CD14-positive monocyte (primary cell): ENCODE measurements around the gene ZNF837. TPM values are rescaled to one million over a fixed set of nuclear protein-coding genes. Genes with fewer than 3 reads are reported as not detected.
"Not testable (repeated sequence)": the region's sequence is repeated elsewhere in the genome, so short reads cannot be mapped to it uniquely, and the experiment has no call there.

Experiments
- DNase-seq, 3 donors: peaks; one replicate each; pipeline ENCODE4 v3.0.0-alpha.2; 2011 to 2022
- H2AFZ ChIP-seq: 2 replicates; pipeline ENCODE4 v1.6.0; 2012; ENCODE audit warnings: mild to moderate bottlenecking, low read depth, low read length, inconsistent platforms; ENCODE audit not compliant: insufficient read depth, poor library complexity, severe bottlenecking
- H3K27ac ChIP-seq, 2 donors: 1 replicate in 1 of 2; 2 replicates in 1 of 2; pipeline ENCODE4 v1.5.1; 2012 to 2013; ENCODE audit warnings: low read length in 2 of 2, control low read depth in 1 of 2, inconsistent platforms in 1 of 2, low read depth in 1 of 2, mild to moderate bottlenecking in 1 of 2
- H3K27me3 ChIP-seq, 2 donors: one replicate each; pipeline versions ENCODE4 v1.6.0 to v1.6.1; 2011 to 2013; ENCODE audit warnings: low read length in 2 of 2; ENCODE audit not compliant: control insufficient read depth in 2 of 2, insufficient read depth in 2 of 2
- H3K36me3 ChIP-seq, 2 donors: replicated peaks in 1 of 2; 1 replicate in 1 of 2; 2 replicates in 1 of 2; pipeline versions ENCODE4 v1.5.1 to v1.6.1; 2012 to 2013; ENCODE audit warnings: low read length in 2 of 2, control low read depth in 1 of 2, inconsistent platforms in 1 of 2, mild to moderate bottlenecking in 1 of 2; ENCODE audit not compliant: insufficient read depth in 2 of 2, control insufficient read depth in 1 of 2
- H3K4me1 ChIP-seq, 2 donors: 1 replicate in 1 of 2; 2 replicates in 1 of 2; pipeline versions ENCODE4 v1.5.1 to v1.6.1; 2012 to 2013; ENCODE audit warnings: low read length in 2 of 2, control low read depth in 1 of 2, inconsistent platforms in 1 of 2, mild to moderate bottlenecking in 1 of 2, moderate library complexity in 1 of 2; ENCODE audit not compliant: insufficient read depth in 2 of 2, control insufficient read depth in 1 of 2
- H3K4me2 ChIP-seq: replicated peaks from 2 replicates; pipeline ENCODE3; 2012; ENCODE audit warnings: low read length, moderate library complexity, mild to moderate bottlenecking; ENCODE audit not compliant: poor library complexity, severe bottlenecking; ENCODE audit errors: extremely low read depth
- H3K4me3 ChIP-seq, 3 experiments: fragments of 200-600 bp in 1 of 3; sonication (generic) in 1 of 3; replicated peaks in 1 of 3; 1 replicate in 2 of 3; 2 replicates in 1 of 3; pipeline ENCODE4 v1.5.1; 2011 to 2013; ENCODE audit warnings: low read length in 3 of 3, mild to moderate bottlenecking in 3 of 3, control low read depth in 2 of 3, low read depth in 2 of 3, inconsistent platforms in 1 of 3, moderate library complexity in 1 of 3
- H3K79me2 ChIP-seq: 2 replicates; pipeline ENCODE4 v1.6.0; 2012; ENCODE audit warnings: mild to moderate bottlenecking, control low read depth, inconsistent platforms, low read length, moderate library complexity; ENCODE audit not compliant: insufficient read depth
- H3K9ac ChIP-seq: 2 replicates; pipeline ENCODE4 v1.6.0; 2017; ENCODE audit warnings: low read length, mild to moderate bottlenecking; ENCODE audit not compliant: insufficient read depth, poor library complexity, severe bottlenecking
- H3K9me3 ChIP-seq, 2 donors: replicated peaks in 1 of 2; 1 replicate in 1 of 2; 2 replicates in 1 of 2; pipeline versions ENCODE4 v1.5.1 to v1.6.1; 2012 to 2013; ENCODE audit warnings: low read length in 2 of 2, control low read depth in 1 of 2; ENCODE audit not compliant: control insufficient read depth in 1 of 2, insufficient read depth in 1 of 2
- H4K20me1 ChIP-seq: 2 replicates; pipeline ENCODE4 v1.6.0; 2012; ENCODE audit warnings: mild to moderate bottlenecking, low read length, control low read depth, moderate library complexity; ENCODE audit not compliant: insufficient read depth
- H3K27ac Mint-ChIP-seq, 7 donors: one replicate each; pipeline ENCODE4 v1.8.0; 2020; ENCODE audit warnings: mild to moderate bottlenecking in 7 of 7, mixed read lengths in 7 of 7, moderate library complexity in 6 of 7, inconsistent platforms in 2 of 7
- H3K27me3 Mint-ChIP-seq, 3 donors: one replicate each; pipeline ENCODE4 v1.8.0; 2021 to 2022; ENCODE audit warnings: low read depth in 3 of 3, mild to moderate bottlenecking in 3 of 3, mixed read lengths in 3 of 3, moderate library complexity in 3 of 3, inconsistent platforms in 1 of 3
- H3K36me3 Mint-ChIP-seq, 2 donors: one replicate each; pipeline ENCODE4 v1.8.0; 2020; ENCODE audit warnings: mixed read lengths in 2 of 2, inconsistent platforms in 1 of 2, mild to moderate bottlenecking in 1 of 2
- H3K4me1 Mint-ChIP-seq: one replicate; pipeline ENCODE4 v1.8.0; 2020; ENCODE audit warnings: mild to moderate bottlenecking, mixed read lengths
- H3K4me3 Mint-ChIP-seq, 2 donors: one replicate each; pipeline ENCODE4 v1.8.0; 2020; ENCODE audit warnings: mild to moderate bottlenecking in 2 of 2, mixed read lengths in 2 of 2, moderate library complexity in 1 of 2
- H3K9me3 Mint-ChIP-seq, 7 donors: one replicate each; pipeline ENCODE4 v1.8.0; 2020 to 2022; ENCODE audit warnings: mixed read lengths in 7 of 7, mild to moderate bottlenecking in 6 of 7, moderate library complexity in 6 of 7, inconsistent platforms in 2 of 7
- CTCF ChIP-seq: fragments of 200-600 bp; IDR thresholded peaks from one replicate; pipeline ENCODE4 v1.8.0; 2022; ENCODE audit warnings: antibody characterized with exemption, mild to moderate bottlenecking
- WGBS: methylation state at CpG from one replicate; pipeline ENCODE4 v1.1.5; 2013; ENCODE audit warnings: missing lambda C conversion rate; ENCODE audit not compliant: insufficient coverage; 5-methylcytosine and 5-hydroxymethylcytosine counted together
- intact Hi-C, 2 donors: fragments of 100-400 bp; cut with micrococcal nuclease; formaldehyde crosslinking; loops; one replicate each; pipeline versions ENCODE4 v1.15.0 to v1.15.1; 2023
- polyA plus RNA-seq, 3 donors: library from polyadenylated mRNA; depleted of rRNA in 1 of 3; unstranded in 2 of 3; stranded (reverse) in 1 of 3; fragments of 300-500 nt in 2 of 3; fragments of >200 nt in 1 of 3; fragmentation: Illumina TruSeq in 2 of 3; gene quantifications; 1 replicate in 2 of 3; 2 replicates in 1 of 3; pipeline ENCODE4 v1.2.3, GENCODE V29; 2012 to 2021

ZNF837 gene
- polyA plus RNA-seq, 3 donors, result 0.13 to 0.72 (median 0.33) TPM

- H3K79me2 ChIP-seq, result no peaks in the 10 kb centered on the region
- H3K4me3 Mint-ChIP-seq, result peak overlapping the region; percentile 82 to 92
- H3K36me3 Mint-ChIP-seq, result peaks cover 0 to 3% of the 10 kb centered on the region in 2 donors
- WGBS, result 6% methylated on average over 23 of the region's 24 CpGs
- peaks cover 20 to 25% of the 10 kb centered on the region in 2 donors for H3K4me1 ChIP-seq
- peak overlapping the region; percentile 99 for H2AFZ ChIP-seq
- H3K9me3 Mint-ChIP-seq, result peaks cover 0 to 3% (median 0%) of the 10 kb centered on the region in 7 donors
- H3K36me3 ChIP-seq, result no peaks in the 10 kb centered on the region
- peaks cover 22% of the 10 kb centered on the region for H3K4me1 Mint-ChIP-seq
- peak overlapping the region; percentile 61 to 95 for H3K27ac ChIP-seq
- no peak for TF ChIP-seq CTCF
- H4K20me1 ChIP-seq, result no peaks in the 10 kb centered on the region
- H3K27me3 ChIP-seq, result no peaks in the 10 kb centered on the region
- peak overlapping the region; percentile 95 for H3K4me2 ChIP-seq
- H3K4me3 ChIP-seq, result peak overlapping the region; percentile 54 to 86 (median 78)
- H3K27me3 Mint-ChIP-seq, result peaks cover 0 to 2% (median 0%) of the 10 kb centered on the region in 3 donors
- peak overlapping the region; percentile 2 to 97 (median 93) for H3K27ac Mint-ChIP-seq
- no peaks in the 10 kb centered on the region for H3K9me3 ChIP-seq
- intact Hi-C loops, result loop anchor here (2.0 kb wide), 2 partner anchors 53 to 197 kb away; partner anchors contain the start of genes ZSCAN22 (in 2 of the 2) and ZNF274 (in 1 of the 2)
- DNase-seq, result no peak
- H3K9ac ChIP-seq, result peak overlapping the region; percentile 80
These were observed 681 bp downstream of the ZNF837 start for GRCh38 chr19:58380037-58380661.

DNA sequence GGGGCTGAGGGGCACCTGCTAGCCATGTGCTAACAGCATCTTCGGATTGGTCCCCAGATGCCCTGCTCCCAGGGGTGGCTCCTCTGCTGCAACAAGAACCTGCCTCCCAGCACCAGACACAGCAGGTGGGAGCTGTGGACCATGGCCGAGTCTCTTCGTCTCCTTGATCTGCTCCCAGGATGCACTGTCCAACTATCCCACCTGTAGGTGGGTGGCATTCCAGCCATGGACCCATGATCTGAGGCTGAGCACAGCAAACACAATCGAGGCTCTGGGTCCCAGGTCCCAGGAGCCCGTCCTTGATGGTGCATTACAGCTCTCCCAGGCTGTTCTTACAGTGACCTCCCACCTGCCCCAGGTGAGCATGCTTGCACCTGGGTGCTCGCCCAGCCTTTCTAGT is 1.6 kb downstream of the ZNF837 start:
- Mint-ChIP-seq H3K27ac (no peak overlapping the region), H3K36me3 (peaks cover 0 to 3% of the 10 kb centered on the region in 2 donors), H3K4me3 (no peak overlapping the region), H3K27me3 (peaks cover 0 to 2% (median 0%) of the 10 kb centered on the region in 3 donors), H3K9me3 (peaks cover 0 to 2% (median 0%) of the 10 kb centered on the region in 7 donors), H3K4me1 (peaks cover 19% of the 10 kb centered on the region)
- Histone ChIP-seq H3K4me2 (no peak overlapping the region), H3K36me3 (no peaks in the 10 kb centered on the region), H3K27ac (no peak overlapping the region), H3K4me1 (peaks cover 20 to 25% of the 10 kb centered on the region in 2 donors), H3K79me2 (no peaks in the 10 kb centered on the region), H3K4me3 (no peak overlapping the region), H3K27me3 (no peaks in the 10 kb centered on the region), H2AFZ (peak overlapping the region; percentile 99), H3K9ac (no peak overlapping the region), H4K20me1 (no peaks in the 10 kb centered on the region), H3K9me3 (no peaks in the 10 kb centered on the region)
- no peak for TF ChIP-seq CTCF
- intact Hi-C loops, result no loop called here
- 94% methylated on average over 4 of the region's 6 CpGs for WGBS
- no peak for DNase-seq

DNA sequence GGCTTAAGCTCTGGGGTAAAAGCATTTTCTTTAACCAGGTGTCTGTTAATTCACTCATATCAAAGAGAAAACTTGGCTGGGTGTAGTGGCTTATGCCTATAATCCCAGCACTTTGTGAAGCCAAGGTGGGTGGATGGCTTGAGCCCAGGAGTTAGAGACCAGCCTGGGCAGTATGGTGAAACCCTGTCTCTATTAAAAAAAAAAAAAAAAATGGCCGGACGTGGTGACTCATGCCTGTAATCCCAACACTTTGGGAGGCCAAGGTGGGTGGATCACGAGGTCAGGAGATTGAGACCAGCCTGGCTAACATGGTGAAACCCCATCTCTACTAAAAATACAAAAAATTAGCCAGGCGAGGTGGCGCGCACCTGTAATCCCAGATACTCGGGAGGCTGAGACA is 4.1 kb downstream of the ZNF837 start:
- WGBS, result 95% methylated on average over 4 of the region's 7 CpGs
- H3K27ac ChIP-seq, H3K27me3 Mint-ChIP-seq, H3K36me3 ChIP-seq, H3K27me3 ChIP-seq, H3K9me3 ChIP-seq, H3K79me2 ChIP-seq, H3K4me3 ChIP-seq, H3K4me3 Mint-ChIP-seq, H3K36me3 Mint-ChIP-seq, H4K20me1 ChIP-seq, H3K27ac Mint-ChIP-seq, H3K9me3 Mint-ChIP-seq, DNase-seq, intact Hi-C loops, H3K4me2 ChIP-seq, H3K9ac ChIP-seq, H2AFZ ChIP-seq: not testable (repeated sequence)
- peaks cover 15 to 19% of the 10 kb centered on the region in 2 donors for H3K4me1 ChIP-seq
- peaks cover 17% of the 10 kb centered on the region for H3K4me1 Mint-ChIP-seq
